GM12878 (cell line): ENCODE results near the gene TCF4. TPM values are rescaled to one million over a fixed set of nuclear protein-coding genes. Genes with fewer than 3 reads are reported as not detected.

Experiments used
- ATAC-seq: fragments of 200-7000 bp; cut with Tn5 transposase; 3 replicates; pipeline ENCODE4 v1.9.1; 2020; ENCODE audit warnings: mild to moderate bottlenecking, moderate library complexity
- BruUV-seq: library from RNA; stranded (reverse); fragments of 400-500 nt; replicated peaks from 2 replicates; lab custom pipeline; 2021; lab: Mats Ljungman, UMichigan
- CTCF ChIA-PET: fragments of 300-600 bp; sonication (Branson Sonifier 250); formaldehyde crosslinking; extraction: SDS; loops from one replicate; lab custom pipeline; 2021; ENCODE audit warnings: inconsistent platforms; lab: Yijun Ruan, JAX
- POLR2A ChIA-PET: fragments of 350-600 bp; formaldehyde crosslinking; extraction: SDS; loops from one replicate; lab custom pipeline; 2021; ENCODE audit warnings: inconsistent platforms; lab: Charles Lee
- RAD21 ChIA-PET: fragments of 300-600 bp; sonication (Branson Sonifier 250); formaldehyde crosslinking; loops from one replicate; lab custom pipeline; 2023; ENCODE audit warnings: antibody characterized with exemption; ENCODE audit not compliant: unreplicated experiment; lab: Charles Lee
- SMC1A ChIA-PET: fragments of 300-600 bp; sonication (Branson Sonifier 250); formaldehyde crosslinking; loops from one replicate; lab custom pipeline; 2023; ENCODE audit not compliant: unreplicated experiment, uncharacterized antibody; lab: Charles Lee
- DNase-seq: peaks from one replicate; pipeline ENCODE4 v3.0.0-alpha.2; 2011; ENCODE audit warnings: low read depth, low spot score
- FAIRE-seq: peaks from 3 replicates; lab custom pipeline; 2011; peaks lifted over from hg19 to GRCh38; lab: Jason Lieb, UNC
- H2AFZ ChIP-seq: 2 replicates; pipeline ENCODE4 v1.6.0; 2011; ENCODE audit warnings: low read depth, low read length, control low read depth; ENCODE audit not compliant: control insufficient read depth
- H3K27ac ChIP-seq: 2 replicates; pipeline ENCODE4 v1.5.1; 2011; ENCODE audit warnings: control low read depth; ENCODE audit not compliant: control insufficient read depth, insufficient read depth
- H3K27me3 ChIP-seq, 2 experiments: replicated peaks in 1 of 2; 2 replicates each; pipeline versions ENCODE4 v1.6.0 to v1.6.1; 2011; ENCODE audit warnings: low read length in 1 of 2; ENCODE audit not compliant: control insufficient read depth in 2 of 2, insufficient read depth in 2 of 2
- H3K36me3 ChIP-seq, 2 experiments: 2 replicates each; pipeline ENCODE4 v1.5.1; 2011; ENCODE audit warnings: low read length in 1 of 2; ENCODE audit not compliant: control insufficient read depth in 2 of 2, insufficient read depth in 2 of 2
- H3K4me1 ChIP-seq: 2 replicates; pipeline ENCODE4 v1.6.1; 2011; ENCODE audit warnings: mild to moderate bottlenecking, low read length, moderate library complexity, mixed read lengths; ENCODE audit not compliant: control insufficient read depth, insufficient read depth
- H3K4me2 ChIP-seq: 2 replicates; pipeline ENCODE4 v1.6.0; 2011; ENCODE audit warnings: control low read depth; ENCODE audit not compliant: control insufficient read depth, insufficient read depth
- H3K4me3 ChIP-seq: fragments of 200-600 bp; sonication (generic); 2 replicates; pipeline ENCODE4 v1.5.1; 2016
- H3K79me2 ChIP-seq: 2 replicates; pipeline ENCODE4 v1.6.0; 2011; ENCODE audit warnings: low read length; ENCODE audit not compliant: control insufficient read depth, insufficient read depth
- H3K9ac ChIP-seq: 2 replicates; pipeline ENCODE4 v1.8.0; 2011; ENCODE audit warnings: low read length, control low read depth, mixed read lengths; ENCODE audit not compliant: control insufficient read depth, insufficient read depth
- H3K9me3 ChIP-seq: replicated peaks from 3 replicates; pipeline ENCODE4 v1.5.1; 2011; ENCODE audit warnings: mild to moderate bottlenecking, low read length; ENCODE audit not compliant: control insufficient read depth, insufficient read depth
- H4K20me1 ChIP-seq: 2 replicates; pipeline ENCODE4 v1.6.0; 2011; ENCODE audit not compliant: control insufficient read depth, insufficient read depth
- CHD4 ChIP-seq: fragments of 200-600 bp; sonication (generic); IDR thresholded peaks from 2 replicates; pipeline ENCODE4 v1.6.1; 2016; ENCODE audit warnings: mild to moderate bottlenecking
- EZH2 ChIP-seq: IDR thresholded peaks from 2 replicates; pipeline ENCODE4 v1.6.1; 2012; ENCODE audit warnings: low read depth, mild to moderate bottlenecking, control low read depth, inconsistent platforms, low read length, borderline replicate concordance; ENCODE audit not compliant: control insufficient read depth
- FOS ChIP-seq: IDR thresholded peaks from 3 replicates; pipeline ENCODE4 v1.6.1; 2011; ENCODE audit warnings: borderline replicate concordance; ENCODE audit not compliant: insufficient read length; ENCODE audit errors: extremely low read depth
- FOXM1 ChIP-seq: IDR thresholded peaks from 2 replicates; pipeline ENCODE4 v1.6.1; 2012; ENCODE audit warnings: low read depth, mild to moderate bottlenecking, inconsistent platforms, low read length, moderate library complexity
- IRF4 ChIP-seq: IDR thresholded peaks from 2 replicates; pipeline ENCODE4 v1.6.1; 2011; ENCODE audit warnings: low read depth, low read length
- MXI1 ChIP-seq: fragments of 150-350 bp; IDR thresholded peaks from 2 replicates; pipeline ENCODE4 v1.6.1; 2011; ENCODE audit warnings: low read depth, mild to moderate bottlenecking, inconsistent platforms, low read length, improper control_type of control experiment
- PAX8 ChIP-seq: fragments of 450-650 bp; IDR thresholded peaks from 2 replicates; pipeline ENCODE4 v1.6.1; 2017; ENCODE audit warnings: mild to moderate bottlenecking, moderate library complexity
- POLR2A ChIP-seq: IDR thresholded peaks from 2 replicates; pipeline ENCODE4 v1.6.1; 2011; ENCODE audit warnings: low read depth, mild to moderate bottlenecking, low read length
- POLR2AphosphoS5 ChIP-seq: IDR thresholded peaks from 2 replicates; pipeline ENCODE4 v1.6.1; 2011; ENCODE audit warnings: mild to moderate bottlenecking, low read length, inconsistent platforms
- WGBS: methylation state at CpG from one replicate; pipeline ENCODE4 v1.1.6; 2016; ENCODE audit warnings: low lambda C conversion rate; ENCODE audit not compliant: insufficient replicate concordance, insufficient coverage; ENCODE audit errors: missing lambda C conversion rate; 5-methylcytosine and 5-hydroxymethylcytosine counted together
- in situ Hi-C: fragments of 300-500 bp; cut with MboI; formaldehyde crosslinking; loops from 9 replicates; pipeline ENCODE4 v1.14.3; 2018; ENCODE audit warnings: mixed read lengths
- intact Hi-C: fragments of 100-400 bp; cut with micrococcal nuclease; formaldehyde crosslinking; loops from one replicate; pipeline ENCODE4 v1.14.2; 2022; ENCODE audit not compliant: unreplicated experiment
- polyA plus RNA-seq, 11 experiments: library from polyadenylated mRNA; depleted of rRNA in 4 of 11; unstranded in 6 of 11; stranded (reverse) in 5 of 11; fragments of >200 nt; fragmentation: Nextera tagmentation in 4 of 11; fragmentation: Illumina TruSeq in 1 of 11; extraction: Ambion mirVana in 4 of 11; extraction: Trizol in 1 of 11; gene quantifications; 1 replicate in 1 of 11; 2 replicates in 10 of 11; pipeline versions ENCODE4 v1.2.1 to v1.2.3, GENCODE V29; 2011 to 2016; ENCODE audit warnings: inconsistent platforms in 2 of 11, missing spikeins in 2 of 11, low read depth in 1 of 11
- total RNA-seq, 4 experiments: library from RNA; depleted of rRNA in 3 of 4; stranded (reverse); fragments of >200 nt in 3 of 4; fragmentation: Illumina TruSeq in 1 of 4; extraction: Trizol in 1 of 4; gene quantifications; 2 replicates each; pipeline versions ENCODE4 v1.2.1 to v1.2.3, GENCODE V29; 2013 to 2021
- TF ChIP-seq, protein P1 (sequence below): fragments of 450-650 bp; IDR thresholded peaks from 2 replicates; pipeline ENCODE4 v1.6.1; 2016; ENCODE audit warnings: mild to moderate bottlenecking
- TF ChIP-seq, protein P2 (sequence below): fragments of 450-650 bp; IDR thresholded peaks from 2 replicates; pipeline ENCODE4 v1.6.1; 2016; ENCODE audit warnings: mild to moderate bottlenecking
- TF ChIP-seq, protein P3 (sequence below): fragments of 450-650 bp; IDR thresholded peaks from 2 replicates; pipeline ENCODE4 v1.6.1; 2014; ENCODE audit warnings: mild to moderate bottlenecking
- TF ChIP-seq, protein P4 (sequence below): IDR thresholded peaks from 2 replicates; pipeline ENCODE4 v1.6.1; 2012; ENCODE audit warnings: low read depth, low read length, improper control_type of control experiment

TCF4 gene
- total and polyA plus RNA-seq, 10 of the 15 experiments (the other 5 are each of a cell fraction or from before 2014, with no cell fraction given) = 15.2 to 94.0 (median 31.5) TPM

DNA sequence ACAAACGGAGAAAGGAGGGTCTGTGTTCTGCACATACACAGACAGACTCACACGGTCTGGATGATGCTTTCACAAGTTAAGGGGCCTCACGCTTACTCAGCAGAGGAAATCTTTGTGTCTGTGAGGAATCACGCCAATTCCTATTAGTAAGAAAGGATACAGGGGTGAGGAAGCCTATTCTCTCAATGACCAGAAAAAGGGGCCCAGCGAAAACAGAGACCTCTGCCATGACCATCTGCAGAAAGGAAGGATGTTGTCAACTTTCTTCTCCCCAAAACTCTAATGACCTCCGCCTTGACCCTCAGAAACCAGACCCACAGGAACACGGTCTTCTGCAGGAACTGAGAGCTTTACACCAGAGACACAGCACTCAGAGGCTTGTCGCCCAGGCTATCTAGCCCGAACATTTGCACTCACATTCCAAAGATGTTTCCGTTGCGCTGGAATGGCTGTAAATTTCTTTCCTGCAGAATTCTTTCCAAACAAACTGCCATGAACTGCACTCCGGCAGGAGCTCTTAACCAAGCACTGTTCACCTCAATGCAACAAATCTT is 186.3 kb downstream of the TCF4 start:
- ChIA-PET CTCF (interaction anchor here (1.7 kb wide), 1 partner anchor 9 kb away, joined by 4 read pairs; no protein-coding TSS in a partner anchor), RAD21 (no interaction called here), SMC1A (no interaction called here), POLR2A (no interaction called here)
- no peak for FAIRE-seq
- H3K79me2 ChIP-seq = no peaks in the 10 kb centered on the region
- no peaks in the 10 kb centered on the region; a peak in 1 of 4 replicates for H3K27me3 ChIP-seq
- no peak overlapping the region for H3K4me2 ChIP-seq
- H2AFZ ChIP-seq = no peak overlapping the region
- no peaks in the 10 kb centered on the region for H3K36me3 ChIP-seq
- in situ Hi-C loops = loop anchor here (10.0 kb wide), 1 partner anchor 167 kb away; no protein-coding TSS in a partner anchor
- H3K27ac ChIP-seq = no peak overlapping the region
- BruUV-seq = no TSS peak
- no peak overlapping the region for H3K9ac ChIP-seq
- WGBS = 54% methylated on average over 12 of the region's 12 CpGs
- no peak for TF ChIP-seq EZH2
- TF ChIP-seq, protein P1, sequence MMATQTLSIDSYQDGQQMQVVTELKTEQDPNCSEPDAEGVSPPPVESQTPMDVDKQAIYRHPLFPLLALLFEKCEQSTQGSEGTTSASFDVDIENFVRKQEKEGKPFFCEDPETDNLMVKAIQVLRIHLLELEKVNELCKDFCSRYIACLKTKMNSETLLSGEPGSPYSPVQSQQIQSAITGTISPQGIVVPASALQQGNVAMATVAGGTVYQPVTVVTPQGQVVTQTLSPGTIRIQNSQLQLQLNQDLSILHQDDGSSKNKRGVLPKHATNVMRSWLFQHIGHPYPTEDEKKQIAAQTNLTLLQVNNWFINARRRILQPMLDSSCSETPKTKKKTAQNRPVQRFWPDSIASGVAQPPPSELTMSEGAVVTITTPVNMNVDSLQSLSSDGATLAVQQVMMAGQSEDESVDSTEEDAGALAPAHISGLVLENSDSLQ = no peak
- TF ChIP-seq, protein P2, sequence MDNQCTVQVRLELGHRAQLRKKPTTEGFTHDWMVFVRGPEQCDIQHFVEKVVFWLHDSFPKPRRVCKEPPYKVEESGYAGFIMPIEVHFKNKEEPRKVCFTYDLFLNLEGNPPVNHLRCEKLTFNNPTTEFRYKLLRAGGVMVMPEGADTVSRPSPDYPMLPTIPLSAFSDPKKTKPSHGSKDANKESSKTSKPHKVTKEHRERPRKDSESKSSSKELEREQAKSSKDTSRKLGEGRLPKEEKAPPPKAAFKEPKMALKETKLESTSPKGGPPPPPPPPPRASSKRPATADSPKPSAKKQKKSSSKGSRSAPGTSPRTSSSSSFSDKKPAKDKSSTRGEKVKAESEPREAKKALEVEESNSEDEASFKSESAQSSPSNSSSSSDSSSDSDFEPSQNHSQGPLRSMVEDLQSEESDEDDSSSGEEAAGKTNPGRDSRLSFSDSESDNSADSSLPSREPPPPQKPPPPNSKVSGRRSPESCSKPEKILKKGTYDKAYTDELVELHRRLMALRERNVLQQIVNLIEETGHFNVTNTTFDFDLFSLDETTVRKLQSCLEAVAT = no peak
- TF ChIP-seq PAX8 = no peak
- TF ChIP-seq, protein P3, sequence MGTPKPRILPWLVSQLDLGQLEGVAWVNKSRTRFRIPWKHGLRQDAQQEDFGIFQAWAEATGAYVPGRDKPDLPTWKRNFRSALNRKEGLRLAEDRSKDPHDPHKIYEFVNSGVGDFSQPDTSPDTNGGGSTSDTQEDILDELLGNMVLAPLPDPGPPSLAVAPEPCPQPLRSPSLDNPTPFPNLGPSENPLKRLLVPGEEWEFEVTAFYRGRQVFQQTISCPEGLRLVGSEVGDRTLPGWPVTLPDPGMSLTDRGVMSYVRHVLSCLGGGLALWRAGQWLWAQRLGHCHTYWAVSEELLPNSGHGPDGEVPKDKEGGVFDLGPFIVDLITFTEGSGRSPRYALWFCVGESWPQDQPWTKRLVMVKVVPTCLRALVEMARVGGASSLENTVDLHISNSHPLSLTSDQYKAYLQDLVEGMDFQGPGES = no peak
- TF ChIP-seq IRF4 = no peak
- TF ChIP-seq POLR2A = no peak
- TF ChIP-seq, protein P4, sequence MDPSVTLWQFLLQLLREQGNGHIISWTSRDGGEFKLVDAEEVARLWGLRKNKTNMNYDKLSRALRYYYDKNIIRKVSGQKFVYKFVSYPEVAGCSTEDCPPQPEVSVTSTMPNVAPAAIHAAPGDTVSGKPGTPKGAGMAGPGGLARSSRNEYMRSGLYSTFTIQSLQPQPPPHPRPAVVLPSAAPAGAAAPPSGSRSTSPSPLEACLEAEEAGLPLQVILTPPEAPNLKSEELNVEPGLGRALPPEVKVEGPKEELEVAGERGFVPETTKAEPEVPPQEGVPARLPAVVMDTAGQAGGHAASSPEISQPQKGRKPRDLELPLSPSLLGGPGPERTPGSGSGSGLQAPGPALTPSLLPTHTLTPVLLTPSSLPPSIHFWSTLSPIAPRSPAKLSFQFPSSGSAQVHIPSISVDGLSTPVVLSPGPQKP = no peak
- TF ChIP-seq POLR2AphosphoS5 = no peak
- TF ChIP-seq FOXM1 = no peak
- no peak for TF ChIP-seq CHD4
- no peak for TF ChIP-seq FOS
- TF ChIP-seq MXI1 = no peak
- H3K4me3 ChIP-seq = no peak overlapping the region
- H3K9me3 ChIP-seq = no peaks in the 10 kb centered on the region
- intact Hi-C loops = no loop called here
- no peaks in the 10 kb centered on the region for H4K20me1 ChIP-seq
- H3K4me1 ChIP-seq = no peaks in the 10 kb centered on the region
- DNase-seq = no peak
- no peak for ATAC-seq
